Vagina (tissue), 2 donors: ENCODE measurements around the gene NTSR1.

Experiments
- CTCF ChIP-seq, 3 experiments: fragments of 450-650 bp in 2 of 3; fragments of 200-600 bp in 1 of 3; sonication (generic) in 1 of 3; IDR thresholded peaks; one replicate each; pipeline ENCODE4 v1.5.1; 2017 to 2019; ENCODE audit warnings: antibody characterized with exemption in 3 of 3, mild to moderate bottlenecking in 2 of 3, moderate library complexity in 2 of 3
- POLR2A ChIP-seq, 2 donors: fragments of 450-650 bp; IDR thresholded peaks; one replicate each; pipeline ENCODE4 v1.6.1; 2017; ENCODE audit warnings: antibody characterized with exemption in 2 of 2, mild to moderate bottlenecking in 2 of 2, moderate library complexity in 2 of 2

GRCh38 chr20:62765432-62766070 lies 56.9 kb downstream of the NTSR1 start:
- TF ChIP-seq CTCF (IDR thresholded peaks at IDR 0.05) (no peak), POLR2A (IDR thresholded peaks at IDR 0.05) (no peak)
